H1 (cell line): ENCODE measurements around the gene MDH1. TPM values are rescaled to one million over a fixed set of nuclear protein-coding genes. Genes with fewer than 3 reads are reported as not detected.

Source experiments
- CTCF ChIA-PET: fragments of 300-600 bp; sonication (Branson Sonifier 250); formaldehyde crosslinking; loops from one replicate; lab custom pipeline; 2021; ENCODE audit not compliant: partially characterized antibody; lab: Charles Lee
- POLR2A ChIA-PET: fragments of 300-600 bp; sonication (Branson Sonifier 250); formaldehyde crosslinking; loops from one replicate; lab custom pipeline; 2021; ENCODE audit warnings: inconsistent platforms; ENCODE audit not compliant: partially characterized antibody; lab: Charles Lee
- DNase-seq, 2 experiments: peaks; one replicate each; pipeline versions ENCODE4 v3.0.0 to v3.0.0-alpha.2; 2010 to 2022; ENCODE audit warnings: low spot score in 2 of 2, low read depth in 1 of 2, mixed read lengths in 1 of 2
- FAIRE-seq: peaks from 2 replicates; lab custom pipeline; 2011; peaks lifted over from hg19 to GRCh38; lab: Jason Lieb, UNC
- H2AFZ ChIP-seq: 2 replicates; pipeline ENCODE4 v1.8.1; 2012; ENCODE audit warnings: low read length, inconsistent platforms
- H2AK5ac ChIP-seq: 2 replicates; pipeline ENCODE4 v1.6.1; 2013; ENCODE audit warnings: low read depth, low read length
- H2BK120ac ChIP-seq: replicated peaks from 2 replicates; pipeline ENCODE3; 2013; ENCODE audit warnings: low read depth, low read length, inconsistent platforms
- H2BK12ac ChIP-seq: 2 replicates; pipeline ENCODE4 v1.6.1; 2013; ENCODE audit warnings: low read depth, low read length
- H2BK15ac ChIP-seq: 2 replicates; pipeline ENCODE4 v1.6.1; 2013; ENCODE audit warnings: low read length
- H2BK20ac ChIP-seq: 2 replicates; pipeline ENCODE4 v1.6.1; 2013; ENCODE audit warnings: low read length
- H2BK5ac ChIP-seq: 2 replicates; pipeline ENCODE4 v1.6.1; 2013; ENCODE audit warnings: low read depth, low read length
- H3K14ac ChIP-seq: 2 replicates; pipeline ENCODE4 v1.6.1; 2013; ENCODE audit warnings: inconsistent platforms; ENCODE audit not compliant: insufficient read length
- H3K18ac ChIP-seq: 2 replicates; pipeline ENCODE4 v1.6.1; 2013; ENCODE audit warnings: low read length; ENCODE audit errors: extremely low read depth
- H3K23ac ChIP-seq: 2 replicates; pipeline ENCODE4 v1.6.1; 2013; ENCODE audit warnings: inconsistent platforms; ENCODE audit not compliant: insufficient read length
- H3K23me2 ChIP-seq: 2 replicates; pipeline ENCODE4 v1.6.1; 2013; ENCODE audit warnings: low read depth, low read length
- H3K27ac ChIP-seq: 2 replicates; pipeline ENCODE4 v1.6.1; 2011; ENCODE audit warnings: low read depth, low read length, inconsistent platforms
- H3K27me3 ChIP-seq, 4 experiments: replicated peaks in 1 of 4; 1 replicate in 1 of 4; 2 replicates in 3 of 4; pipeline versions ENCODE4 v1.6.1 to v1.8.1; 2011 to 2013; ENCODE audit warnings: low read length in 3 of 4, mild to moderate bottlenecking in 3 of 4, inconsistent platforms in 2 of 4, mixed read lengths in 2 of 4, moderate library complexity in 1 of 4; ENCODE audit not compliant: control insufficient read depth in 3 of 4, insufficient read depth in 3 of 4; ENCODE audit errors: extremely low read depth in 1 of 4
- H3K36me3 ChIP-seq, 4 experiments: 2 replicates each; pipeline versions ENCODE4 v1.6.1 to v1.8.1; 2011 to 2013; ENCODE audit warnings: mild to moderate bottlenecking in 4 of 4, low read length in 3 of 4, moderate library complexity in 2 of 4, control low read depth in 1 of 4, inconsistent platforms in 1 of 4; ENCODE audit not compliant: insufficient read depth in 4 of 4, control insufficient read depth in 2 of 4
- H3K4ac ChIP-seq: replicated peaks from 2 replicates; pipeline ENCODE3; 2013; ENCODE audit warnings: low read length, low read depth, mixed read lengths, inconsistent platforms; ENCODE audit not compliant: insufficient read length
- H3K4me1 ChIP-seq, 4 experiments: replicated peaks in 1 of 4; 1 replicate in 1 of 4; 2 replicates in 3 of 4; pipeline versions ENCODE4 v1.6.1 to v1.8.1; 2011 to 2013; ENCODE audit warnings: low read length in 3 of 4, inconsistent platforms in 2 of 4, mixed read lengths in 1 of 4; ENCODE audit not compliant: insufficient read depth in 4 of 4, control insufficient read depth in 3 of 4
- H3K4me2 ChIP-seq, 2 experiments: 2 replicates each; pipeline versions ENCODE4 v1.6.1 to v1.8.1; 2011 to 2013; ENCODE audit warnings: low read depth in 2 of 2, low read length in 2 of 2, control low read depth in 1 of 2, inconsistent platforms in 1 of 2, mild to moderate bottlenecking in 1 of 2; ENCODE audit not compliant: insufficient read depth in 1 of 2
- H3K4me3 ChIP-seq, 4 experiments: fragments of 200-600, 300-600 bp in 1 of 4; sonication (generic), shearing (Covaris generic), sonication (Bioruptor Twin) in 1 of 4; 2 replicates each; pipeline versions ENCODE4 v1.5.1 to v1.8.1; 2011 to 2016; ENCODE audit warnings: low read length in 4 of 4, low read depth in 3 of 4, control low read depth in 2 of 4, inconsistent platforms in 2 of 4, mild to moderate bottlenecking in 2 of 4, mixed read lengths in 1 of 4, moderate library complexity in 1 of 4; ENCODE audit not compliant: insufficient read depth in 2 of 4; ENCODE audit errors: extremely low read depth in 1 of 4
- H3K56ac ChIP-seq: replicated peaks from 2 replicates; pipeline ENCODE3; 2013; ENCODE audit warnings: low read depth, mild to moderate bottlenecking, mixed read lengths, low read length, inconsistent platforms; ENCODE audit not compliant: insufficient read length
- H3K79me1 ChIP-seq: 2 replicates; pipeline ENCODE4 v1.6.1; 2013; ENCODE audit warnings: low read depth, low read length, control low read depth
- H3K79me2 ChIP-seq, 2 experiments: 2 replicates each; pipeline versions ENCODE4 v1.6.1 to v1.8.1; 2012 to 2013; ENCODE audit warnings: low read length in 2 of 2, mild to moderate bottlenecking in 2 of 2, inconsistent platforms in 1 of 2; ENCODE audit not compliant: insufficient read depth in 2 of 2, control insufficient read depth in 1 of 2
- H3K9ac ChIP-seq, 4 experiments: replicated peaks in 1 of 4; 1 replicate in 1 of 4; 2 replicates in 3 of 4; pipeline versions ENCODE4 v1.6.1 to v1.8.1; 2011 to 2013; ENCODE audit warnings: low read depth in 3 of 4, low read length in 3 of 4, control low read depth in 2 of 4, mild to moderate bottlenecking in 2 of 4, moderate library complexity in 2 of 4, inconsistent platforms in 1 of 4; ENCODE audit errors: extremely low read depth in 1 of 4
- H3K9me3 ChIP-seq, 2 experiments: 2 replicates each; pipeline versions ENCODE4 v1.6.1 to v1.8.1; 2012 to 2013; ENCODE audit warnings: mild to moderate bottlenecking in 2 of 2, moderate library complexity in 2 of 2, control low read depth in 1 of 2, inconsistent platforms in 1 of 2, low read depth in 1 of 2, low read length in 1 of 2, mixed read lengths in 1 of 2; ENCODE audit not compliant: insufficient read depth in 2 of 2
- H4K20me1 ChIP-seq, 2 experiments: replicated peaks in 1 of 2; 2 replicates each; pipeline versions ENCODE3 to v1.8.1; 2011 to 2013; ENCODE audit warnings: inconsistent platforms in 2 of 2, low read length in 2 of 2, mild to moderate bottlenecking in 1 of 2; ENCODE audit not compliant: insufficient read depth in 2 of 2, control insufficient read depth in 1 of 2
- H4K5ac ChIP-seq: 2 replicates; pipeline ENCODE4 v1.6.1; 2013; ENCODE audit warnings: low read length, low read depth, mixed read lengths, inconsistent platforms; ENCODE audit not compliant: insufficient read length
- H4K8ac ChIP-seq: 2 replicates; pipeline ENCODE4 v1.8.0; 2013; ENCODE audit warnings: mild to moderate bottlenecking, moderate library complexity, low read length, inconsistent platforms; ENCODE audit not compliant: insufficient read depth; ENCODE audit errors: extremely low read depth
- H4K91ac ChIP-seq: replicated peaks from 2 replicates; pipeline ENCODE3; 2013; ENCODE audit warnings: low read length, mixed read lengths, inconsistent platforms; ENCODE audit not compliant: insufficient read length
- ASH2L ChIP-seq: fragments of 200-600, 300-600 bp; sonication (generic); IDR thresholded peaks from one replicate; pipeline ENCODE4 v1.7.1; 2017; ENCODE audit warnings: low read length
- BRCA1 ChIP-seq: IDR thresholded peaks from 2 replicates; pipeline ENCODE4 v1.6.1; 2012; ENCODE audit warnings: low read depth, low read length, improper control_type of control experiment
- CBX8 ChIP-seq: fragments of 300-800, 300-1000 bp; sonication (generic); IDR thresholded peaks from 2 replicates; pipeline ENCODE4 v1.7.1; 2016; ENCODE audit warnings: low read depth, low read length, borderline replicate concordance
- E2F6 ChIP-seq: IDR thresholded peaks from 2 replicates; pipeline ENCODE4 v1.6.1; 2012; ENCODE audit warnings: inconsistent platforms
- EP300 ChIP-seq, 2 experiments: IDR thresholded peaks; 1 replicate in 1 of 2; 2 replicates in 1 of 2; pipeline ENCODE4 v1.6.1; 2011 to 2012; ENCODE audit warnings: low read depth in 2 of 2, low read length in 2 of 2, mild to moderate bottlenecking in 2 of 2, borderline replicate concordance in 1 of 2, inconsistent platforms in 1 of 2, moderate library complexity in 1 of 2
- KDM4A ChIP-seq: IDR thresholded peaks from one replicate; pipeline ENCODE4 v1.7.1; 2012; ENCODE audit warnings: low read depth, mild to moderate bottlenecking, moderate library complexity, low read length, inconsistent platforms; ENCODE audit not compliant: severe bottlenecking
- MAFK ChIP-seq: IDR thresholded peaks from 2 replicates; pipeline ENCODE4 v1.6.1; 2012; ENCODE audit warnings: low read depth, mild to moderate bottlenecking, improper control_type of control experiment, low read length
- SIRT6 ChIP-seq: IDR thresholded peaks from one replicate; pipeline ENCODE4 v1.7.1; 2012; ENCODE audit warnings: low read length, inconsistent platforms
- SP2 ChIP-seq: IDR thresholded peaks from 2 replicates; pipeline ENCODE4 v1.6.1; 2012; ENCODE audit warnings: mild to moderate bottlenecking, low read length, inconsistent platforms
- SUZ12 ChIP-seq: fragments of 200-600 bp; sonication (generic); IDR thresholded peaks from 2 replicates; pipeline ENCODE4 v1.6.1; 2012; ENCODE audit warnings: mild to moderate bottlenecking, inconsistent platforms, low read length, moderate library complexity, mixed read lengths
- TEAD4 ChIP-seq: IDR thresholded peaks from 2 replicates; pipeline ENCODE4 v1.6.1; 2012; ENCODE audit warnings: low read depth, low read length, inconsistent platforms, mixed read lengths
- WGBS, 2 experiments: shearing (Covaris generic) in 1 of 2; methylation state at CpG; one replicate each; pipeline versions ENCODE4 v1.1.6 to v1.1.7; 2013 to 2015; ENCODE audit warnings: low lambda C conversion rate in 2 of 2, mixed read lengths in 2 of 2, inconsistent platforms in 1 of 2, low coverage in 1 of 2, missing lambda C conversion rate in 1 of 2; ENCODE audit not compliant: insufficient replicate concordance in 2 of 2, insufficient coverage in 1 of 2, insufficient read length in 1 of 2; ENCODE audit errors: extremely low coverage in 1 of 2, missing lambda C conversion rate in 1 of 2; 5-methylcytosine and 5-hydroxymethylcytosine counted together
- polyA plus RNA-seq, 7 experiments: library from polyadenylated mRNA; depleted of rRNA in 3 of 7; stranded (reverse) in 5 of 7; unstranded in 2 of 7; fragments of >200 nt in 5 of 7; fragments of 200-250 nt in 2 of 7; gene quantifications; 1 replicate in 5 of 7; 2 replicates in 1 of 7; 4 replicates in 1 of 7; pipeline versions ENCODE4 v1.2.1 to v1.2.3, GENCODE V29; 2011 to 2013; ENCODE audit warnings: missing spikeins in 2 of 7, mixed read lengths in 2 of 7
- total RNA-seq: library from RNA; stranded (reverse); fragmentation: NEBNext Ultra II Directional; extraction: Animal tissue kit (Norgen Biotek cat#: 25700); gene quantifications from 2 replicates; pipeline ENCODE4 v1.2.1, GENCODE V29; 2021

The MDH1 gene
- total and polyA plus RNA-seq, 2 of the 8 experiments (the other 6 are each of a cell fraction or from before 2014, with no cell fraction given), result 353 to 376 TPM

GRCh38 chr2:63590626-63591408 lies 2.1 kb downstream of the MDH1 start:
- H2AK5ac ChIP-seq, result no peak overlapping the region
- peaks cover 3% of the 10 kb centered on the region for H3K23me2 ChIP-seq
- 82% methylated on average over 3 of the region's 3 CpGs; no CpG with 5 or more reads in 1 of the 2 experiments for WGBS, 2 experiments
- no peak overlapping the region for H3K14ac ChIP-seq
- H3K27ac ChIP-seq, result no peak overlapping the region; the same call in 1 of the 2 replicates
- H4K5ac ChIP-seq, result no peak overlapping the region
- no peak overlapping the region for H2BK15ac ChIP-seq
- no peaks in the 10 kb centered on the region for H3K9me3 ChIP-seq
- no peaks in the 10 kb centered on the region for H3K27me3 ChIP-seq
- peaks cover 2 to 43% (median 11%) of the 10 kb centered on the region in 4 experiments; a peak in 6 of 8 replicates for H3K36me3 ChIP-seq
- DNase-seq (no peak), FAIRE-seq (no peak)
- H4K8ac ChIP-seq, result no peak overlapping the region
- H3K56ac ChIP-seq, result no peak overlapping the region
- no peak overlapping the region for H2BK12ac ChIP-seq
- H3K18ac ChIP-seq, result no peak overlapping the region
- peaks cover 4% of the 10 kb centered on the region; the same call in 1 of the 2 replicates for H3K79me1 ChIP-seq
- no peak overlapping the region for H2BK5ac ChIP-seq
- H4K20me1 ChIP-seq, result peaks cover 0 to 6% of the 10 kb centered on the region in 2 experiments
- no peak overlapping the region for H3K4ac ChIP-seq
- CTCF ChIA-PET, result interaction anchor here (0.6 to 1.7 kb wide), 4 partner anchors 12 to 109 kb away, joined by 3 to 4 read pairs (median 3); no protein-coding TSS in a partner anchor
- H3K23ac ChIP-seq, result no peak overlapping the region
- H3K4me3 ChIP-seq, result peak overlapping the region in 2 of 4 experiments; percentile 7 to 87; a peak in 4 of 8 replicates
- H3K79me2 ChIP-seq, result peaks cover 5 to 92% of the 10 kb centered on the region in 2 experiments; a peak in 3 of 4 replicates
- H3K9ac ChIP-seq, result peak overlapping the region in 1 of 4 experiments; percentile 10; a peak in 1 of 7 replicates
- no peak overlapping the region for H2AFZ ChIP-seq
- peaks cover 2 to 8% (median 6%) of the 10 kb centered on the region in 4 experiments; a peak in 5 of 7 replicates for H3K4me1 ChIP-seq
- peak overlapping the region; percentile 72 to 75 for H3K4me2 ChIP-seq
- H2BK120ac ChIP-seq, result no peak overlapping the region
- POLR2A ChIA-PET, result interaction anchor here (1.4 to 5.1 kb wide), 5 partner anchors 10 to 255 kb away, joined by 3 to 45 read pairs (median 35); partner anchors contain the start of gene UGP2
- no peak overlapping the region for H4K91ac ChIP-seq
- H2BK20ac ChIP-seq, result no peak overlapping the region
- no peak for TF ChIP-seq CBX8
- no peak for TF ChIP-seq SIRT6
- TF ChIP-seq EP300 (IDR thresholded peaks at IDR 0.05; ENCODE audit: borderline replicate concordance in 1 of 2, low read depth in 2 of 2, low read length in 2 of 2), result no peak
- no peak for TF ChIP-seq ASH2L
- TF ChIP-seq SUZ12, result no peak
- no peak for TF ChIP-seq KDM4A
- TF ChIP-seq BRCA1, result no peak
- no peak for TF ChIP-seq MAFK
- TF ChIP-seq E2F6, result no peak
- no peak for TF ChIP-seq SP2
- no peak for TF ChIP-seq TEAD4
